ENCODE measurements around the gene NIPBL. TPM values are rescaled to one million over a fixed set of nuclear protein-coding genes. Genes with fewer than 3 reads are reported as not detected.
A peak's percentile ranks its signal among the peaks of the same experiment; 100 is the strongest.
"Not testable (repeated sequence)": the region's sequence is repeated elsewhere in the genome, so short reads cannot be mapped to it uniquely, and the experiment has no call there.

Gene NIPBL
- total and polyA plus RNA-seq, 2 donors: 15.9 to 111 TPM

GRCh38 chr5:36957953-36958537 is 81.5 kb downstream of the NIPBL start:
- Histone ChIP-seq H3K36me3 (ENCODE audit: insufficient read depth) (peaks cover 2% of the 10 kb centered on the region), H3K27ac (ENCODE audit: low read depth) (no peak overlapping the region), H3K4me1 (ENCODE audit: insufficient read depth) (peaks cover 2% of the 10 kb centered on the region), H3K4me3 (ENCODE audit: low read depth, low read length) (no peak overlapping the region)
- DNase-seq (ENCODE audit: extremely low spot score): no peak
- WGBS: 77% methylated on average over 3 of the region's 3 CpGs

- 93% methylated on average over 2 of the region's 2 CpGs for WGBS
- peaks cover 2% of the 10 kb centered on the region for H3K36me3 ChIP-seq (ENCODE audit: insufficient read depth)
Measured at GRCh38 chr5:36958612-36959011, 82.0 kb downstream of the NIPBL start.

GRCh38 chr5:36965179-36965578 is 88.6 kb downstream of the NIPBL start:
- 95% methylated on average over 1 of the region's 1 CpG for WGBS
- no peak overlapping the region for H3K27ac ChIP-seq (ENCODE audit: low read depth)
- H3K4me1 ChIP-seq (ENCODE audit: insufficient read depth): peaks cover 2% of the 10 kb centered on the region
- H3K4me3 ChIP-seq (ENCODE audit: low read depth, low read length): no peak overlapping the region
- peaks cover 2% of the 10 kb centered on the region for H3K36me3 ChIP-seq (ENCODE audit: insufficient read depth)
- DNase-seq (ENCODE audit: extremely low spot score): no peak

More at GRCh38 chr5:36958612-36959011, 82.0 kb downstream of the NIPBL start:
- no peak overlapping the region for H3K4me3 ChIP-seq (ENCODE audit: low read depth, low read length)
- DNase-seq (ENCODE audit: extremely low spot score): no peak
- H3K4me1 ChIP-seq (ENCODE audit: insufficient read depth): peaks cover 2% of the 10 kb centered on the region
- no peak overlapping the region for H3K27ac ChIP-seq (ENCODE audit: low read depth)

DNA sequence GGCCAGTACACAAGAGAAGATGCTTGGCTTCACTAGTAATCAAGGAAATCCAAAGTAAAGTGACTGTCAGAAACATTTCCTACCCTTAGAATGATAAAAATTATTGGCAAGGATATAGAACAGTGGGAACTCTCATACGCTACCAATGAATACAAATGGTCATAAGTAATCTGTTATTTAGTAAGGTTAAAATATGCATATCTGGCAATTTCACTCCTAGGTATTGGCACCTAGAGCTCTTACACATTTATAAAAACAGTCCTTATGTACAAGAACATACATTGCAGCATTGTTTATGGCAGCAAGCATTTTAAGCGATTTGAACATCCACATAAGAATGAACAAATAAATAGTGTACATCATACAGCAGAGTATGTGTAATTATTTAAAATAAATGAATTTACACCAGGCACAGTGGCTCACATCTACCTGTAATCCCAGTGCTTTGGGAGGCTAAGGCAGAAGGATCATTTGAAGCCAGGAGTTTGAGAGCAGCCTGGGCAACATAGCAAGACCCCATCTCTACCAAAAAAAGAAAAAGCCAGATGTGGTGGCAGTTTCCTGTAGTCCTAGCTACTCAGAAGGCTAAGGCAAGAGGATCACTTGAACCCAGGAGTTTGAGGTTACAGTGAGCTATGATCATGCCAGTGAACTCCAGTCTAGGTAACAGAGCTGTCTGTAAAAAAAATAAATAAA is 93.3 kb downstream of the NIPBL start:
- Histone ChIP-seq H3K27ac (ENCODE audit: low read depth) (no peak overlapping the region), H3K4me1 (ENCODE audit: insufficient read depth) (no peaks in the 10 kb centered on the region), H3K36me3 (ENCODE audit: insufficient read depth) (no peaks in the 10 kb centered on the region), H3K4me3 (ENCODE audit: low read depth, low read length) (no peak overlapping the region)
- WGBS: 97% methylated on average over 2 of the region's 2 CpGs
- no peak for DNase-seq (ENCODE audit: extremely low spot score)

- H3K4me3 ChIP-seq (ENCODE audit: low read depth, low read length): no peak overlapping the region
- no peaks in the 10 kb centered on the region for H3K4me1 ChIP-seq (ENCODE audit: insufficient read depth)
- DNase-seq (ENCODE audit: extremely low spot score): no peak
- peaks cover 2% of the 10 kb centered on the region for H3K36me3 ChIP-seq (ENCODE audit: insufficient read depth)
- H3K27ac ChIP-seq (ENCODE audit: low read depth): no peak overlapping the region
Measured at GRCh38 chr5:36978196-36978595, 101.6 kb downstream of the NIPBL start.

DNA sequence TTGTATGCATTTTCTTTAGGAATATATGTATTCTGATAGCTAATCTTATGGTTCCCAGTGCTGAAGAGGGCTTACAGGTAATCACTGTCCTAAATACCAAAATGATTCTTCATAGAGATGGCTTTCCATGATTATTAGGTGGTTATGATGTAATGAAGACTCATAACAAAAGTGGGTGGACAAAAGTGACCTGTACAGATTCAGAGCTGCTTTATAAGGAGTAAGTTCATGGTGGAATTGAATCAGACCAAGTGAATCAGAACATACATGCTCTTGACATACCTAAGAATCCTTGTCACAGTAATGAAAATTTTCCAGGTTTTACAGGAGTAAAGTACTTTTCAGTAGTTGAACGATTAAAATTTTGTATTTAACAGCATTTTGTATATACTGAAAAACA is 105.6 kb downstream of the NIPBL start:
- Histone ChIP-seq H3K4me1 (ENCODE audit: insufficient read depth) (no peaks in the 10 kb centered on the region), H3K27ac (ENCODE audit: low read depth) (no peak overlapping the region), H3K4me3 (ENCODE audit: low read depth, low read length) (no peak overlapping the region), H3K36me3 (ENCODE audit: insufficient read depth) (peaks cover 2% of the 10 kb centered on the region)
- no peak for DNase-seq (ENCODE audit: extremely low spot score)
- 95% methylated on average over 1 of the region's 1 CpG for WGBS

- no peak overlapping the region for H3K4me3 ChIP-seq (ENCODE audit: low read depth, low read length)
- H3K27ac ChIP-seq (ENCODE audit: low read depth): no peak overlapping the region
- 93% methylated on average over 10 of the region's 10 CpGs for WGBS
- no peak for DNase-seq (ENCODE audit: extremely low spot score)
- peaks cover 2% of the 10 kb centered on the region for H3K36me3 ChIP-seq (ENCODE audit: insufficient read depth)
- no peaks in the 10 kb centered on the region for H3K4me1 ChIP-seq (ENCODE audit: insufficient read depth)
Measured at GRCh38 chr5:36985387-36985786, 108.8 kb downstream of the NIPBL start.

DNA sequence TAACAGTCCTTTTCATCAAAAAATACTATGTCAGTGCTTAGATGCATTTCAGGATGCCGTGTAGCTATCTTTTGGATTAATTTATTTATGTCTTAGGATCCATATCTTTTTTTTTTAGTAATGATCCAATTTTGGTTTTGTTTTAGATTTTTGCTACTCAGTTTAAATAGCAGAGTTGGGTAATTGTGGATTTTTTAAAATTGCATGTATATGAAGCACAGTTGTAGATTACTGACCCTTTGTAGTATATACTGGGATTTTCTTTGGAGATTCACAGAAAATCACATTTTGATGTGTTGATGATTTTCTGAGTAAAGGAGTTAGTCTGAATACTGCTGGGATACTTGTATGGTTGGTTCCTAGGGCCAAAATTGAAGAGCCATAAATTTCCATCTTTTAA is 111.8 kb downstream of the NIPBL start:
- 94% methylated on average over 1 of the region's 1 CpG for WGBS

GRCh38 chr5:36998578-36998977 is 122.0 kb downstream of the NIPBL start:
- 89% methylated on average over 1 of the region's 1 CpG for WGBS
- no peak overlapping the region for H3K4me3 ChIP-seq (ENCODE audit: low read depth, low read length)
- H3K36me3 ChIP-seq (ENCODE audit: insufficient read depth): peaks cover 2% of the 10 kb centered on the region
- H3K27ac ChIP-seq (ENCODE audit: low read depth): no peak overlapping the region
- DNase-seq (ENCODE audit: extremely low spot score): no peak
- H3K4me1 ChIP-seq (ENCODE audit: insufficient read depth): no peaks in the 10 kb centered on the region

More for the DNA sequence above, 111.8 kb downstream of the NIPBL start:
- no peak overlapping the region for H3K27ac ChIP-seq (ENCODE audit: low read depth)
- H3K4me1 ChIP-seq (ENCODE audit: insufficient read depth): no peaks in the 10 kb centered on the region
- H3K4me3 ChIP-seq (ENCODE audit: low read depth, low read length): no peak overlapping the region
- DNase-seq (ENCODE audit: extremely low spot score): no peak
- H3K36me3 ChIP-seq (ENCODE audit: insufficient read depth): peaks cover 2% of the 10 kb centered on the region

DNA sequence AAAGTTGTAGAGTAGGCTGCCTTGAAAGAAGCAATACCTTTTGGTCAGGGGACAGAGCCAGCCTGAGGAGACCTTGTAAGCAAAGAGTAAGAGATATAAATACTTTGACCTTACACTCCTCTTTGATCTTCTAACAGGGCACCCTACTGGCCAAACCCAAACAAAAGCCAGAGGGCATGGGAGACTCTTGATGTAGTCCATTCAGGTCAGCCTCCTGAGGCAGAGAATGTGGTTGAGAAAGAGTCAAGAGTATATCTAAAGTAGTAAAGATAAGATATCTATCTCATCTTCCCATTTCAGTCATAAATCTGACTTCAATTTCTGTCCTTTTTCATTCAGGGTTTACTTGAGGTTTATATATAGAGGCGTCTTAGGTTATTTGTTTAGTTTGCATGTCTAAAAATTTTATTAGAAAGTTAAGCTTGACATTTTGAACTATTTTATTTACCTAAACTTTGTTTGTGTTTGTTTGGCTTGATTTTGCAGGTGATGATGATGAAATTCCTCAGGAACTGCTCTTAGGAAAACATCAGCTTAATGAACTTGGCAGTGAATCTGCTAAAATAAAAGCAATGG is 125.7 kb downstream of the NIPBL start:
- WGBS: 57% methylated on average over 1 of the region's 1 CpG
- Histone ChIP-seq H3K4me1 (ENCODE audit: insufficient read depth) (no peaks in the 10 kb centered on the region), H3K36me3 (ENCODE audit: insufficient read depth) (peaks cover 2% of the 10 kb centered on the region), H3K4me3 (ENCODE audit: low read depth, low read length) (no peak overlapping the region), H3K27ac (ENCODE audit: low read depth) (peak overlapping the region; percentile 16)
- no peak for DNase-seq (ENCODE audit: extremely low spot score)

DNA sequence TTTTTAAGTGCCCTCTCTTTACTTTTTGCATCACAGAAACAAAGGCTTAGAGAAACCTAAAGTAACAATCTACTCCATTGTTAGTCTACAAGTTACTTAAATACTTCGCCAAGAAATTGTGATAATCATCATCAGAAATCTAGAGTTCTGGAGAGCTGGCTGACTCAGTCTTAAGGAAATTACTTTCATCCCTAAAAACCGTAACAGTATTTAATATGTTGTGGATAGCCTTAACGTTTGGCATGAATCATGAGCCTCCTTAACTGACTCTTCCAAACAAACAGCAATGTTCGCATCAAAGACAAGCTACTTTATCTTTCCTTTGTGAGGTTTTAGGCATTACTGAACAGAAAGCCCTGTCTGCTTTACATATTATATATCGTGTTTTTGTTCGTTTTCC is 128.7 kb downstream of the NIPBL start:
- 47% methylated on average over 6 of the region's 6 CpGs for WGBS
- Histone ChIP-seq H3K27ac (ENCODE audit: low read depth) (no peak overlapping the region), H3K4me1 (ENCODE audit: insufficient read depth) (no peaks in the 10 kb centered on the region), H3K4me3 (ENCODE audit: low read depth, low read length) (no peak overlapping the region), H3K36me3 (ENCODE audit: insufficient read depth) (peaks cover 2% of the 10 kb centered on the region)
- DNase-seq (ENCODE audit: extremely low spot score): no peak

DNA sequence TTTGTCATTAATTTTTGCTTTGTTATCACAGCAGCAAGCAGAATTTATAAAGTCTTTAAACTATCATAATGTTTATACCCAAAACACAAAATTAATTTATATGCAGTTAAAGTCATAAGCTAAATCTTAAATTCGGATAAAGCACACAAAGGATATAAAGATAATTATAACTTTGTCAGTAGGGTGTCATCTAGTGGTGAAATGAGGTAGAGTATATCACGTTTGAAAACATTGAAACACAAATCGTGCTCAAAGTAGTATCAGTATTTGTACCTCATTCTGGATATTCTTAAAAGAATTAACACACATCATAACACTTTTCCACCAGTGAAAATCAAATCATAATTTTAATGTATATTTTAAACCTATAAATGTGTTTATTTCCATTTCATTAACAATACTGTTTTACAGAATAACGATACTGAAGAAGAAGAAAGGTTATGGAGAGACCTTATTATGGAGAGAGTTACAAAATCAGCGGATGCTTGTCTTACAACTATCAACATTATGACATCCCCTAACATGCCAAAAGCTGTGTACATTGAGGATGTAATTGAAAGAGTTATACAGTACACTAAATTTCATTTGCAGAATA is 129.5 kb downstream of the NIPBL start:
- Histone ChIP-seq H3K27ac (ENCODE audit: low read depth) (no peak overlapping the region), H3K36me3 (ENCODE audit: insufficient read depth) (peaks cover 2% of the 10 kb centered on the region), H3K4me1 (ENCODE audit: insufficient read depth) (no peaks in the 10 kb centered on the region), H3K4me3 (ENCODE audit: low read depth, low read length) (no peak overlapping the region)
- 48% methylated on average over 5 of the region's 5 CpGs for WGBS
- no peak for DNase-seq (ENCODE audit: extremely low spot score)

DNA sequence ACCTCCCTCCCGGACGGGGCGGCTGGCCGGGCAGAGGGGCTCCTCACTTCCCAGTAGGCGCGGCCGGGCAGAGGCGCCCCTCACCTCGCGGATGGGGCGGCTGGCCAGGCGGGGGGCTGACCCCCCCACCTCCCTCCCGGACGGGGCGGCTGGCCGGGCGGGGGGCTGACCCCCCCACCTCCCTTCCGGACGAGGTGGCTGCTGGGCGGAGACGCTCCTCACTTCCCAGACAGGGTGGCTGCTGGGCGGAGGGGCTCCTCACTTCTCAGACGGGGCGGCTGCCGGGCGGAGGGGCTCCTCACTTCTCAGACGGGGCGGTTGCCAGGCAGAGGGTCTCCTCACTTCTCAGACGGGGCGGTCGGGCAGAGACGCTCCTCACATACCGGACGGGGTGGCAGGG is 136.6 kb downstream of the NIPBL start:
- H3K4me1 ChIP-seq (ENCODE audit: insufficient read depth); H3K36me3 ChIP-seq (ENCODE audit: insufficient read depth); H3K27ac ChIP-seq (ENCODE audit: low read depth); DNase-seq (ENCODE audit: extremely low spot score); H3K4me3 ChIP-seq (ENCODE audit: low read depth, low read length): not testable (repeated sequence)
- 95% methylated on average over 34 of the region's 34 CpGs for WGBS

- no peaks in the 10 kb centered on the region for H3K4me1 ChIP-seq (ENCODE audit: insufficient read depth)
- no peaks in the 10 kb centered on the region for H3K36me3 ChIP-seq (ENCODE audit: insufficient read depth)
- DNase-seq (ENCODE audit: extremely low spot score): no peak
- no peak overlapping the region for H3K27ac ChIP-seq (ENCODE audit: low read depth)
- no peak overlapping the region for H3K4me3 ChIP-seq (ENCODE audit: low read depth, low read length)
Measured at GRCh38 chr5:37014321-37014720, 137.8 kb downstream of the NIPBL start.
